Subcutaneous adipose tissue (tissue), 4 donors: ENCODE measurements around the gene NAV2. TPM values are rescaled to one million over a fixed set of nuclear protein-coding genes. Genes with fewer than 3 reads are reported as not detected.

ENCODE experiments used
- CTCF ChIP-seq: fragments of 450-650 bp; IDR thresholded peaks from one replicate; pipeline ENCODE4 v1.5.1; 2016; ENCODE audit warnings: low read depth, mild to moderate bottlenecking, control low read depth, antibody characterized with exemption, moderate library complexity
- total RNA-seq, 4 donors: library from RNA; depleted of rRNA; stranded (reverse); fragments of >200 nt; gene quantifications; one replicate each; pipeline ENCODE4 v1.1.0, GENCODE V29; 2016

The NAV2 gene
- total RNA-seq, 4 donors from 2014 or later = 13.6 to 31.5 (median 27.8) TPM

GRCh38 chr11:19982774-19983495 is 270.3 kb downstream of the NAV2 start:
- TF ChIP-seq CTCF = no peak

GRCh38 chr11:19984048-19984742 is 271.6 kb downstream of the NAV2 start:
- TF ChIP-seq CTCF = no peak

- no peak for TF ChIP-seq CTCF
Observed at GRCh38 chr11:19985111-19985510, 272.5 kb downstream of the NAV2 start.

- TF ChIP-seq CTCF = no peak
Observed at GRCh38 chr11:19987331-19987801, 274.7 kb downstream of the NAV2 start.

GRCh38 chr11:19988598-19988997 is 276.0 kb downstream of the NAV2 start:
- no peak for TF ChIP-seq CTCF

- no peak for TF ChIP-seq CTCF
Observed at GRCh38 chr11:19989191-19989590, 276.6 kb downstream of the NAV2 start.

GRCh38 chr11:19992162-19992561 is 279.5 kb downstream of the NAV2 start:
- TF ChIP-seq CTCF = no peak
